ENCODE measurements around the gene FLYWCH1. TPM values are rescaled to one million over a fixed set of nuclear protein-coding genes. Genes with fewer than 3 reads are reported as not detected.
"Not testable (repeated sequence)": the region's sequence is repeated elsewhere in the genome, so short reads cannot be mapped to it uniquely, and the experiment has no call there.

Gene FLYWCH1
- total RNA-seq, 6 experiments from 2014 or later = 30.3 to 34.9 (median 33.7) TPM

DNA sequence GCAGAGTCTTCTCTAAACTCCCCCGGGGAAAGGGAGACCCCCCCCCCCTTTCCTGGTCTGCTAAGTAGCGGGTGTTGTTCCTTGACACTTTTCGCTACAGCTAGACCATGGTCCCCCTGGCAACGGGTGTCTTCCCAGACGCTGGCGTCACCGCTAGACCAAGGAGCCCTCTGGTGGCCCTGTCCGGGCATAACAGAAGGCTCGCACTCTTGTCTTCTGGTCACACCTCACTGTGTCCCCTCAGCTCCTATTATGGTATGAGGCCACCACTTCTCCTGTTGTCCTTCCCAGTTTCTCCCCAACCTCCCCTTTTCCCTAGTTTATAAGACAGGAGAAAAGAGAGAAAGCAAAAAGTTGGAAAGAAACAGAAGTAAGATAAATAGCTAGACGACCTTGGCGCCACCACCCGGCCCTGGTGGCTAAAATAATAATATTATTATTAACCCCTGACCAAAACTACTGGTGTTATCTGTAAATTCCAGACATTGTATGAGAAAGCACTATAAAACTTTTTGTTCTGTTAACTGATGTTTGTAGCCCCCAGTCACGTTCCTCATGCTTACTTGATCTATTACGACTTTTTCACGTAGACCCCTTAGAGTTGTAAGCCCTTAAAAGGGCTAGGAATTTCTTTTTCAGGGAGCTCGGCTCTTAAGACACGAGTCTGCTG lies 4.5 kb upstream of the FLYWCH1 start:
- H3K36me3 Mint-ChIP-seq (ENCODE audit: low read depth); H3K4me3 Mint-ChIP-seq; H3K27me3 Mint-ChIP-seq (ENCODE audit: insufficient read depth); H3K9me3 Mint-ChIP-seq: not testable (repeated sequence)
- TF ChIP-seq, protein P1, sequence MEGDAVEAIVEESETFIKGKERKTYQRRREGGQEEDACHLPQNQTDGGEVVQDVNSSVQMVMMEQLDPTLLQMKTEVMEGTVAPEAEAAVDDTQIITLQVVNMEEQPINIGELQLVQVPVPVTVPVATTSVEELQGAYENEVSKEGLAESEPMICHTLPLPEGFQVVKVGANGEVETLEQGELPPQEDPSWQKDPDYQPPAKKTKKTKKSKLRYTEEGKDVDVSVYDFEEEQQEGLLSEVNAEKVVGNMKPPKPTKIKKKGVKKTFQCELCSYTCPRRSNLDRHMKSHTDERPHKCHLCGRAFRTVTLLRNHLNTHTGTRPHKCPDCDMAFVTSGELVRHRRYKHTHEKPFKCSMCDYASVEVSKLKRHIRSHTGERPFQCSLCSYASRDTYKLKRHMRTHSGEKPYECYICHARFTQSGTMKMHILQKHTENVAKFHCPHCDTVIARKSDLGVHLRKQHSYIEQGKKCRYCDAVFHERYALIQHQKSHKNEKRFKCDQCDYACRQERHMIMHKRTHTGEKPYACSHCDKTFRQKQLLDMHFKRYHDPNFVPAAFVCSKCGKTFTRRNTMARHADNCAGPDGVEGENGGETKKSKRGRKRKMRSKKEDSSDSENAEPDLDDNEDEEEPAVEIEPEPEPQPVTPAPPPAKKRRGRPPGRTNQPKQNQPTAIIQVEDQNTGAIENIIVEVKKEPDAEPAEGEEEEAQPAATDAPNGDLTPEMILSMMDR (IDR thresholded peaks at IDR 0.05) = peak; percentile 71
- H3K27ac Mint-ChIP-seq = peak overlapping the region; percentile 82; the same call in 1 of the 2 replicates
- peak; percentile 39 for DNase-seq
- H3K4me1 Mint-ChIP-seq (ENCODE audit: low read depth) = peaks cover 38% of the 10 kb centered on the region

DNA sequence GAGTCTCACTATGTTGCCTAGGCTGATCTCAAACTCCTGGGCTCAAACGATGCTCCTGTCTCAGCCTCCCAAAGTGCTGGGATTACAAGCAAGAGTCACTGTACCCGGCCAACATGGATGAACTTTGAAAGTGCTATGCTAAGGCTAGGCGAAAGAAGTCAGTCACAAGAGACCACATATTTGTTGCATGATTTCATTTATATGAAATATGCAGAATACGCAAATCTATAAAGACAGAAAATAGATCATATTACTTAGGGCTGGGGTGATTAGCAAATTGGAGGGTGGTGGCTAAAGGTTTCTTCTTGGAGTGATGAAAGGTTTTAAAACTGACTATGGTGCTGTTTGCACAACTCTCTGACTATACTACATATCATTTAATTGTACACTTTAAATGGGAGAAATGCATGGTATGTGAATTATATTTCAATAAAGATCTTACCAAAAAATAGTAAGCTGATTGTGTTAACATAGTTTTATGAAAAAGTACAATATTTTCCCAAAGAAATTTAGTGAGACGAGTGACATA lies 1.2 kb upstream of the FLYWCH1 start:
- no peaks in the 10 kb centered on the region for H3K27me3 Mint-ChIP-seq (ENCODE audit: insufficient read depth)
- DNase-seq = no peak
- 0 out of 2 replicates have a peak, but pooled peaks cover 4% of the 10 kb centered on the region for H3K36me3 Mint-ChIP-seq (ENCODE audit: low read depth)
- H3K4me1 Mint-ChIP-seq (ENCODE audit: low read depth) = peaks cover 47% of the 10 kb centered on the region
- TF ChIP-seq, protein P1 (IDR thresholded peaks at IDR 0.05) = no peak
- no peaks in the 10 kb centered on the region for H3K9me3 Mint-ChIP-seq
- peak overlapping the region; percentile 51 for H3K27ac Mint-ChIP-seq
- peak overlapping the region; percentile 8 for H3K4me3 Mint-ChIP-seq

DNA sequence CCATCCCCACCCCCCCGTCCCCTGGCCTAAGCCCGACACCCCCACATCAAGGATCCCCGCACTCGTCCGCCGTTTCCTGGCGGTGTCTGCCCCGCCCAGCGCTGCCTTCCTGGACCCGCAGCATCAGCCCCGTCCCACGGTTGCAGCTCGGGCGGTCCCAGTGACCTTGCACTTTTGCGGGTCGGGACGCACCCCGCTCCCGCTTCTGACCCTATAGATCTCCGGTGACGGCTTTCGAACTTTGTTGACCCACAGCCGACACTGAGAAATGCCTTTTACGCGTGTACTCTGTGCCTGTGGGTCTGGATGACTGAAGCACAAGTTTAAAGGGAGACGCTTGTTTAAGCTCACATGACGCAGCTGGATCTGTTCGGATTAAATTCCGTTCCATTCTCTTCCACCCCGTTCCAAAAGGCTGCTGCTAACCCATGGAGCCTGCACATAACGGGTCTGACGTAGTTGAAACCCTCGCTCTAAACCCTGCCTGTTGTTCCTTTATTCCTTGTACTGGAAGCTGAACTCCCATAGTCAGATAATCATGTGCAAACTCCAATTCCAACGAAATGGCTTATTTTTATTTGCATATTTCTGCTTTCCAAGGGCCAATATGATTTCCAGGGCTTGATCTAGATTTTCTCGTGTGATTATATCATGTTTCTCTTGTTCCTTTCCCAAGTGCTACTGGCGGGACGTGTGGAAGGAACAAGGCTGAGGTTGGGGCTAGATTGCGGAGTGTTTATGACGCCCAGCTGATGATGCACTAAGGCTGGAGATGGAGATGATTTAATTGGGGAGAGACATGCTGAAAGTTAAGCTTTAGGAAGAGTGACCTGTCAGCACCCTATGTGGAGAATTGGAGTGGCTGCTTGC lies 834 bp downstream of the FLYWCH1 start:
- Mint-ChIP-seq H3K36me3 (ENCODE audit: low read depth) (0 out of 2 replicates have a peak, but pooled peaks cover 4% of the 10 kb centered on the region), H3K9me3 (no peaks in the 10 kb centered on the region), H3K4me1 (ENCODE audit: low read depth) (peaks cover 41% of the 10 kb centered on the region), H3K4me3 (peak overlapping the region; percentile 86), H3K27me3 (ENCODE audit: insufficient read depth) (no peaks in the 10 kb centered on the region), H3K27ac (peak overlapping the region; percentile 93)
- DNase-seq = peak; percentile 57
- TF ChIP-seq, protein P1 (IDR thresholded peaks at IDR 0.05) = no peak

DNA sequence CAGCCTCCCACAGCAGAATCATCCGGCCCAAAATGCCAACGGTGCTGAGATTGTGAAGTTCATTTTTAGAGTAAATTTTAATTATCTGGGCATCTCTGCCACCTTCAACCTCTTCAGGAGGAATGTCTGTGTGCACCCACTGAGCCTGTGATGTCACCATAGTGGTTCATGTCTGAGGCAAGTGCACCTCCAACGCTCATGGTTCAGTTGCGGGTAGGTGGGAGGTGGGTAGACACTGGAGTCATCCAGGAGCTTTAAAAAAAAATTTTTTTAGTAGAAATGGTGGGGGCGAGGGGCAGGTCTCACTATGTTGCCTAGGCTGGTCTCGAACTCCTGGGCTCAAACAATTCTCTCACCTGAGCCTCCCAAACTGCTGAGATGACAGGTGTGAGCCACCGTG lies 1.9 kb downstream of the FLYWCH1 start:
- H3K27me3 Mint-ChIP-seq (ENCODE audit: insufficient read depth) = no peaks in the 10 kb centered on the region
- peak overlapping the region; percentile 86 for H3K4me3 Mint-ChIP-seq
- peaks cover 39% of the 10 kb centered on the region for H3K4me1 Mint-ChIP-seq (ENCODE audit: low read depth)
- TF ChIP-seq, protein P1 (IDR thresholded peaks at IDR 0.05) = no peak
- H3K36me3 Mint-ChIP-seq (ENCODE audit: low read depth) = 0 out of 2 replicates have a peak, but pooled peaks cover 4% of the 10 kb centered on the region
- no peaks in the 10 kb centered on the region for H3K9me3 Mint-ChIP-seq
- no peak overlapping the region for H3K27ac Mint-ChIP-seq
- no peak for DNase-seq

DNA sequence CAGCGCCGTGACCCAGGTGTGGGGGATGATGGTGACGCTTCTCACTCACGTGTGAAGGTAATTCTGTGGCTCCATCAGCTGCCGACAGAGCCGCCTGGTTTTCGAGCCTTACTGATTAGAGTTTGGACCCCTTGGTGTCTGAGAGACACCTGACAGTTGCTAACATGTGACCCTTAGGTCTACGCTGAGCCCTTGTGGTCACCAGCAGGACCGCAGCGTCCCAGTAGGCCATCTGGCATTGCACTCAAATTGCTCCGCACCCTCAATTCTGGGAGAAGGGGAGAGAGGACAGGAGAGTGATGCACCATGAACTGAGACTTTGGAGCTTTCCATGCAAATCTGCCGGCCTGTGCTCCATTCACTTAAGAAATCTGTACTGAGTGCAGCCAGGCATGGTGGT lies 2.5 kb downstream of the FLYWCH1 start:
- Mint-ChIP-seq H3K9me3 (no peaks in the 10 kb centered on the region), H3K4me3 (no peak overlapping the region), H3K36me3 (ENCODE audit: low read depth) (0 out of 2 replicates have a peak, but pooled peaks cover 4% of the 10 kb centered on the region), H3K27ac (peak overlapping the region; percentile 29; the same call in 1 of the 2 replicates), H3K27me3 (ENCODE audit: insufficient read depth) (no peaks in the 10 kb centered on the region), H3K4me1 (ENCODE audit: low read depth) (peaks cover 39% of the 10 kb centered on the region)
- no peak for DNase-seq
- TF ChIP-seq, protein P1 (IDR thresholded peaks at IDR 0.05) = peak; percentile 24

Data from HFFc6 (cell line).